Subcutaneous adipose tissue (tissue), 4 donors: Measurements from ENCODE around the gene MSI2. TPM values are rescaled to one million over a fixed set of nuclear protein-coding genes. Genes with fewer than 3 reads are reported as not detected.

Experiments
- CTCF ChIP-seq: fragments of 450-650 bp; IDR thresholded peaks from one replicate; pipeline ENCODE4 v1.5.1; 2016; ENCODE audit warnings: low read depth, mild to moderate bottlenecking, control low read depth, antibody characterized with exemption, moderate library complexity
- total RNA-seq, 4 donors: library from RNA; depleted of rRNA; stranded (reverse); fragments of >200 nt; gene quantifications; one replicate each; pipeline ENCODE4 v1.1.0, GENCODE V29; 2016

MSI2 gene
- total RNA-seq, 4 donors from 2014 or later = 9.5 to 12.9 (median 10.9) TPM

GRCh38 chr17:57444682-57445450 lies 188.5 kb downstream of the MSI2 start:
- no peak for TF ChIP-seq CTCF

GRCh38 chr17:57445772-57446472 lies 189.6 kb downstream of the MSI2 start:
- no peak for TF ChIP-seq CTCF

- TF ChIP-seq CTCF = no peak
These were observed 191.2 kb downstream of the MSI2 start for GRCh38 chr17:57447357-57447989.

- TF ChIP-seq CTCF = no peak
These were observed 191.9 kb downstream of the MSI2 start for GRCh38 chr17:57447990-57448758.

GRCh38 chr17:57448759-57449283 lies 192.5 kb downstream of the MSI2 start:
- no peak for TF ChIP-seq CTCF

- no peak for TF ChIP-seq CTCF
These were observed 194.9 kb downstream of the MSI2 start for GRCh38 chr17:57451191-57451590.
